ENCODE data around the gene PNMA8B.
A peak's percentile ranks its signal among the peaks of the same experiment; 100 is the strongest.

Gene PNMA8B

GRCh38 chr19:46494146-46494940, 1.3 kb downstream of the PNMA8B start:
- WGBS: 93% methylated on average over 67 of the region's 67 CpGs
- Histone ChIP-seq H3K36me3 (ENCODE audit: insufficient read depth, low read length) (no peaks in the 10 kb centered on the region), H3K27ac (ENCODE audit: low read depth, low read length) (no peak overlapping the region), H3K4me1 (ENCODE audit: insufficient read depth, low read length) (peaks cover 12% of the 10 kb centered on the region), H3K4me3 (ENCODE audit: low read length) (peak overlapping the region; percentile 45), H3K9me3 (ENCODE audit: insufficient read depth, low read depth, low read length) (no peaks in the 10 kb centered on the region), H3K27me3 (ENCODE audit: insufficient read depth, low read length) (peaks cover 63% of the 10 kb centered on the region), H3K9ac (ENCODE audit: low read depth, low read length) (no peak overlapping the region)

GRCh38 chr19:46493236-46494145, 2.2 kb downstream of the PNMA8B start:
- peaks cover 12% of the 10 kb centered on the region for H3K4me1 ChIP-seq (ENCODE audit: insufficient read depth, low read length)
- no peaks in the 10 kb centered on the region for H3K9me3 ChIP-seq (ENCODE audit: insufficient read depth, low read depth, low read length)
- H3K4me3 ChIP-seq (ENCODE audit: low read length): peak overlapping the region; percentile 45
- 21% methylated on average over 92 of the region's 92 CpGs for WGBS
- H3K27me3 ChIP-seq (ENCODE audit: insufficient read depth, low read length): peaks cover 71% of the 10 kb centered on the region
- peak overlapping the region; percentile 54 for H3K9ac ChIP-seq (ENCODE audit: low read depth, low read length)
- H3K36me3 ChIP-seq (ENCODE audit: insufficient read depth, low read length): no peaks in the 10 kb centered on the region
- no peak overlapping the region for H3K27ac ChIP-seq (ENCODE audit: low read depth, low read length)

GRCh38 chr19:46492841-46493235, 2.8 kb downstream of the PNMA8B start:
- Histone ChIP-seq H3K27ac (ENCODE audit: low read depth, low read length) (no peak overlapping the region), H3K9me3 (ENCODE audit: insufficient read depth, low read depth, low read length) (no peaks in the 10 kb centered on the region), H3K9ac (ENCODE audit: low read depth, low read length) (peak overlapping the region; percentile 54), H3K36me3 (ENCODE audit: insufficient read depth, low read length) (no peaks in the 10 kb centered on the region), H3K27me3 (ENCODE audit: insufficient read depth, low read length) (peaks cover 78% of the 10 kb centered on the region), H3K4me3 (ENCODE audit: low read length) (peak overlapping the region; percentile 45), H3K4me1 (ENCODE audit: insufficient read depth, low read length) (peaks cover 12% of the 10 kb centered on the region)
- WGBS: 20% methylated on average over 17 of the region's 17 CpGs

- Histone ChIP-seq H3K4me3 (ENCODE audit: low read length) (no peak overlapping the region), H3K27me3 (ENCODE audit: insufficient read depth, low read length) (peaks cover 84% of the 10 kb centered on the region), H3K27ac (ENCODE audit: low read depth, low read length) (no peak overlapping the region), H3K9ac (ENCODE audit: low read depth, low read length) (no peak overlapping the region), H3K36me3 (ENCODE audit: insufficient read depth, low read length) (no peaks in the 10 kb centered on the region), H3K4me1 (ENCODE audit: insufficient read depth, low read length) (peaks cover 12% of the 10 kb centered on the region), H3K9me3 (ENCODE audit: insufficient read depth, low read depth, low read length) (no peaks in the 10 kb centered on the region)
- WGBS: 78% methylated on average over 18 of the region's 18 CpGs
These were observed 3.5 kb downstream of the PNMA8B start for GRCh38 chr19:46491975-46492682.

GRCh38 chr19:46490774-46491173, 4.9 kb downstream of the PNMA8B start:
- peaks cover 8% of the 10 kb centered on the region for H3K4me1 ChIP-seq (ENCODE audit: insufficient read depth, low read length)
- H3K36me3 ChIP-seq (ENCODE audit: insufficient read depth, low read length): no peaks in the 10 kb centered on the region
- 90% methylated on average over 8 of the region's 9 CpGs for WGBS
- peaks cover 92% of the 10 kb centered on the region for H3K27me3 ChIP-seq (ENCODE audit: insufficient read depth, low read length)
- H3K9ac ChIP-seq (ENCODE audit: low read depth, low read length): no peak overlapping the region
- no peak overlapping the region for H3K27ac ChIP-seq (ENCODE audit: low read depth, low read length)
- H3K9me3 ChIP-seq (ENCODE audit: insufficient read depth, low read depth, low read length): no peaks in the 10 kb centered on the region
- H3K4me3 ChIP-seq (ENCODE audit: low read length): no peak overlapping the region

- no peak overlapping the region for H3K27ac ChIP-seq (ENCODE audit: low read depth, low read length)
These were observed 6.0 kb downstream of the PNMA8B start for GRCh38 chr19:46489445-46490272.

GRCh38 chr19:46488551-46488950, 7.1 kb downstream of the PNMA8B start:
- peaks cover 4% of the 10 kb centered on the region for H3K4me1 ChIP-seq (ENCODE audit: insufficient read depth, low read length)
- 65% methylated on average over 11 of the region's 11 CpGs for WGBS
- H3K9me3 ChIP-seq (ENCODE audit: insufficient read depth, low read depth, low read length): no peaks in the 10 kb centered on the region
- no peak overlapping the region for H3K27ac ChIP-seq (ENCODE audit: low read depth, low read length)
- H3K4me3 ChIP-seq (ENCODE audit: low read length): no peak overlapping the region
- H3K9ac ChIP-seq (ENCODE audit: low read depth, low read length): no peak overlapping the region
- no peaks in the 10 kb centered on the region for H3K36me3 ChIP-seq (ENCODE audit: insufficient read depth, low read length)
- peaks cover 70% of the 10 kb centered on the region for H3K27me3 ChIP-seq (ENCODE audit: insufficient read depth, low read length)

More at GRCh38 chr19:46489445-46490272, 6.0 kb downstream of the PNMA8B start:
- Histone ChIP-seq H3K9ac (ENCODE audit: low read depth, low read length) (peak overlapping the region; percentile 23; the same call in 1 of the 2 replicates), H3K36me3 (ENCODE audit: insufficient read depth, low read length) (no peaks in the 10 kb centered on the region), H3K9me3 (ENCODE audit: insufficient read depth, low read depth, low read length) (no peaks in the 10 kb centered on the region), H3K4me3 (ENCODE audit: low read length) (peak overlapping the region; percentile 45), H3K4me1 (ENCODE audit: insufficient read depth, low read length) (peaks cover 4% of the 10 kb centered on the region), H3K27me3 (ENCODE audit: insufficient read depth, low read length) (peaks cover 81% of the 10 kb centered on the region)
- WGBS: 14% methylated on average over 52 of the region's 52 CpGs

- Histone ChIP-seq H3K9me3 (ENCODE audit: insufficient read depth, low read depth, low read length) (no peaks in the 10 kb centered on the region), H3K36me3 (ENCODE audit: insufficient read depth, low read length) (no peaks in the 10 kb centered on the region), H3K4me3 (ENCODE audit: low read length) (peak overlapping the region; percentile 49), H3K27me3 (ENCODE audit: insufficient read depth, low read length) (peaks cover 64% of the 10 kb centered on the region), H3K9ac (ENCODE audit: low read depth, low read length) (no peak overlapping the region), H3K27ac (ENCODE audit: low read depth, low read length) (no peak overlapping the region), H3K4me1 (ENCODE audit: insufficient read depth, low read length) (peaks cover 4% of the 10 kb centered on the region)
- 12% methylated on average over 38 of the region's 38 CpGs for WGBS
These were observed 7.7 kb downstream of the PNMA8B start for GRCh38 chr19:46487802-46488445.

- peak overlapping the region; percentile 49 for H3K4me3 ChIP-seq (ENCODE audit: low read length)
- 33% methylated on average over 19 of the region's 19 CpGs for WGBS
- H3K27ac ChIP-seq (ENCODE audit: low read depth, low read length): no peak overlapping the region
- no peak overlapping the region for H3K9ac ChIP-seq (ENCODE audit: low read depth, low read length)
- H3K27me3 ChIP-seq (ENCODE audit: insufficient read depth, low read length): peaks cover 58% of the 10 kb centered on the region
- H3K4me1 ChIP-seq (ENCODE audit: insufficient read depth, low read length): no peaks in the 10 kb centered on the region
- no peaks in the 10 kb centered on the region for H3K36me3 ChIP-seq (ENCODE audit: insufficient read depth, low read length)
- H3K9me3 ChIP-seq (ENCODE audit: insufficient read depth, low read depth, low read length): no peaks in the 10 kb centered on the region
These were observed 8.4 kb downstream of the PNMA8B start for GRCh38 chr19:46487178-46487801.
